SH-SY5Y (cell line): ENCODE measurements around the gene CATSPERZ.

Experiments
- GATA2 ChIP-seq: IDR thresholded peaks from 2 replicates; pipeline ENCODE4 v1.6.1; 2011; ENCODE audit warnings: mild to moderate bottlenecking, low read depth, low read length
- GATA3 ChIP-seq: IDR thresholded peaks from 2 replicates; pipeline ENCODE4 v1.6.1; 2011; ENCODE audit warnings: low read depth, mild to moderate bottlenecking, low read length, moderate library complexity

DNA sequence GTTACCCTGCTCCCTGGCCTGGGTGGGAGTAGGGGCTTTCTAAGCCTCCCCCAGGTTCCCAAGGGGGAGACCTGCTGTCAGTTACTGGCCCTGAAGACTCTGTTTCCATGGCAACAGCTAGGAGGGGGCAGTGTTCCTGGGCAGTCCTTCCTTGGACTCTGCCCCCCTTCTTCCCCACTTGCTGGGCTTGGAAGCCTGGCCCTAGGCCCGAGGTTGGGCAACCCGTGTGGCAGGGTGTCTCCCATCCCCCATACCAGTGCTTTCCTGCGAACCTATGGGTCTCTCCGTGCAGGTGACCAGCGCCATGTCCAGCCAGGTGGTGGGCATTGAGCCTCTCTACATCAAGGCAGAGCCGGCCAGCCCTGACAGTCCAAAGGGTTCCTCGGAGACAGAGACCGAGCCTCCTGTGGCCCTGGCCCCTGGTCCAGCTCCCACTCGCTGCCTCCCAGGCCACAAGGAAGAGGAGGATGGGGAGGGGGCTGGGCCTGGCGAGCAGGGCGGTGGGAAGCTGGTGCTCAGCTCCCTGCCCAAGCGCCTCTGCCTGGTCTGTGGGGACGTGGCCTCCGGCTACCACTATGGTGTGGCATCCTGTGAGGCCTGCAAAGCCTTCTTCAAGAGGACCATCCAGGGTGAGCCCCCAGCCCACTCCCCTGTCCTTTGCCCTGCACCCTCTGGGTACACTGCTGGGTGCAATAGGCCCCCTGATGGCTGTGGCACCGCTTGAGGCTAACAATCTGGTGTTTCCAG is 6.9 kb downstream of the CATSPERZ start:
- no peak for TF ChIP-seq GATA3
- no peak for TF ChIP-seq GATA2
